ENCODE measurements around the gene MCOLN2.

GRCh38 chr1:84968101-84968500 lies 28.8 kb downstream of the MCOLN2 start:
- TF ChIP-seq EZH2phosphoT487 (IDR thresholded peaks at IDR 0.05; ENCODE audit: borderline replicate concordance, low read depth) (no peak), CTCF (IDR thresholded peaks at IDR 0.05) (no peak), YY1 (IDR thresholded peaks at IDR 0.05; ENCODE audit: low read depth) (no peak), FOXJ3 (CRISPR knock-in tag; IDR thresholded peaks at IDR 0.05) (no peak), TEAD4 (IDR thresholded peaks at IDR 0.05; ENCODE audit: borderline replicate concordance, insufficient read depth) (no peak)
